ENCODE data around the gene PHACTR1.

DNA sequence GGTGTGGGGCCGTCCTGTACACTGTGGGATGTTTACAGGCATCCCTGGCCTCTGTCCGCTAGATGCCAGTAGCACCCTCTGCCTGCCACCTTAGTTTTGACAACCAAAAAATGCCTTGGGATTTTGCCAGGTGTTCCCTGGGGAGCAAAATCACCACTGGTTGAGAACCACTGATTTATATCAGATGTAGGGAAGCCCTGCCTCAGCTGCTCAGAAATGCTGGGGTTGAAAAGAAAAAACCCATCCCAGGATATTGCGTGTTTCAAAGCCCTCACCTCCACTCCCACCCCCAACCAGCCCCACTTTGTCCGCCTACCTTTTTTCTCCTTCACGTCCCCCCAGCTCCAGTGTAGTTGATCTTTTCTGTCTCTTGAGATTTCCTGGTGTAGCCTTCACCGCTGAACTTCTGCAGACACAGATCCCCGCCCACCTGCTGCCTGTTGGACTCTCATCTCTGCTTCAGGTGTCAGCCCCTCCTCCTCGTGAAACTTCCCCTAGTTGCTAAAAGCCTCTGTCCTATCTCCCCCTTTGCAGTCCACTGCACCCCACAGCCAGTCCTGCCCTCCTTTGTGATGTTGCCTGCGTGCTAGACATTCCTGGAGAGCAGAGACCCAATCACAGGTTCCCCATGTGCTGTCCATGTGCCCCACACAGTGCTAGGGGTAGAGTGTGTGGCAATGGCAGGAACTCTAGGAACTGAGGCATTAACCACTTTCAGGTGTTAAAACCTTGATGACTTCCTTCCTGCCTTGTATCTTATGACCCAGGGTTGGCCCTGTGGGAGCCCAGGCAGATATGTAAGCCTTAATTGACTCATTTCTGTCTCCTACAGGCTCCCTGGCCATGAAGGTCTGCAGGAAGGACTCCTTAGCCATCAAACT, 512.9 kb downstream of the PHACTR1 start:
- TF ChIP-seq, protein P1, sequence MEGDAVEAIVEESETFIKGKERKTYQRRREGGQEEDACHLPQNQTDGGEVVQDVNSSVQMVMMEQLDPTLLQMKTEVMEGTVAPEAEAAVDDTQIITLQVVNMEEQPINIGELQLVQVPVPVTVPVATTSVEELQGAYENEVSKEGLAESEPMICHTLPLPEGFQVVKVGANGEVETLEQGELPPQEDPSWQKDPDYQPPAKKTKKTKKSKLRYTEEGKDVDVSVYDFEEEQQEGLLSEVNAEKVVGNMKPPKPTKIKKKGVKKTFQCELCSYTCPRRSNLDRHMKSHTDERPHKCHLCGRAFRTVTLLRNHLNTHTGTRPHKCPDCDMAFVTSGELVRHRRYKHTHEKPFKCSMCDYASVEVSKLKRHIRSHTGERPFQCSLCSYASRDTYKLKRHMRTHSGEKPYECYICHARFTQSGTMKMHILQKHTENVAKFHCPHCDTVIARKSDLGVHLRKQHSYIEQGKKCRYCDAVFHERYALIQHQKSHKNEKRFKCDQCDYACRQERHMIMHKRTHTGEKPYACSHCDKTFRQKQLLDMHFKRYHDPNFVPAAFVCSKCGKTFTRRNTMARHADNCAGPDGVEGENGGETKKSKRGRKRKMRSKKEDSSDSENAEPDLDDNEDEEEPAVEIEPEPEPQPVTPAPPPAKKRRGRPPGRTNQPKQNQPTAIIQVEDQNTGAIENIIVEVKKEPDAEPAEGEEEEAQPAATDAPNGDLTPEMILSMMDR (IDR thresholded peaks at IDR 0.05): no peak
- TF ChIP-seq POLR2A (IDR thresholded peaks at IDR 0.05): no peak
